Measurements from ENCODE around the gene ATP6AP1.
"Not testable (repeated sequence)": the region's sequence is repeated elsewhere in the genome, so short reads cannot be mapped to it uniquely, and the experiment has no call there.

The ATP6AP1 gene

GRCh38 chrX:154396973-154397887 is 31.2 kb upstream of the ATP6AP1 start:
- Histone ChIP-seq H3K27me3 (ENCODE audit: insufficient read depth, low read depth, severe bottlenecking) (no peaks in the 10 kb centered on the region), H3K9me3 (ENCODE audit: severe bottlenecking) (no peaks in the 10 kb centered on the region), H3K27ac (peak overlapping the region; percentile 99), H3K36me3 (peaks cover 40% of the 10 kb centered on the region), H3K4me3 (ENCODE audit: low read depth, low read length) (peak overlapping the region; percentile 66)
- no peak for TF ChIP-seq CTCF (IDR thresholded peaks at IDR 0.05; ENCODE audit: low read depth, low read length)
- peak; percentile 91 for DNase-seq

DNA sequence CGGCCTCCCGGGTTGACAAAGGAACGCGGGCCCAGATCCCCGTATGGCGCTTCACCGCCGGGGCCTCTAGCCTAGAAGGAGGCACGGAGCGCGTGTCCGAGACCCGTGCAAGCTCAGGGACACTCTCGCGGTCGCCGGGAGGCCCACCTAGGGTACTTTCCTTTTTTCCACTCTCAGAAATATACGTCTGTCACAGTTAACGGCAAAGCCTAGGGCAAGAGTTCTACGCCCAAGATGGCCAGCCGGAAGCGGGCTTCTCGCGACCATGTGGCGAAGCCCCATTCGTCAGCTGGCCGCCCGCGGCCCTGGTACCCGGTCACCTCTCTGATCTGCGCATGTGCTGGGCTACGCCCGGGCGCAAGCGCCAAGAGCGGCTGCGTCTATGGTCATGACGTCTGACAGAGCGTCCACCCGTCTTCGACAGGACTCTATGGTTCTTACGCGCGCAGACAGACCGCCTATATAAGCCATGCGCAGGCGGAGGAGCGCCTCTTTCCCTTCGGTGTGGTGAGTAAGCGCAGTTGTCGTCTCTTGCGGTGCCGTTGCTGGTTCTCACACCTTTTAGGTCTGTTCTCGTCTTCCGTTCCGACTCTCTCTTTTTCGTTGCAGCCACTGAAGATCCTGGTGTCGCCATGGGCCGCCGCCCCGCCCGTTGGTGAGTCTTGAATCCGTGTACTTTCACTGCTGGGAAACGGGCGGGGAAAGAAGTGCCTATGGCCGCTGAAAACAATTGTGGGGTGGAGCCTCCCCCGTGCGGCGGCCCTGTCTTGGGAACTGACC is 30.4 kb upstream of the ATP6AP1 start, which contains the start of gene RPL10:
TSS of gene RPL10 (plus strand) at position 490 of the 780 bp plus-strand sequence. CDS start at position 633, 143 bp downstream.
- peaks cover 49% of the 10 kb centered on the region for H3K36me3 ChIP-seq
- peaks cover 3% of the 10 kb centered on the region for H3K27me3 ChIP-seq (ENCODE audit: insufficient read depth, low read depth, severe bottlenecking)
- no peak for TF ChIP-seq CTCF (IDR thresholded peaks at IDR 0.05; ENCODE audit: low read depth, low read length)
- no peaks in the 10 kb centered on the region for H3K9me3 ChIP-seq (ENCODE audit: severe bottlenecking)
- DNase-seq, result peak; percentile 99
- peak within 1 kb of the TSS; percentile 66 for H3K4me3 ChIP-seq (ENCODE audit: low read depth, low read length)
- H3K27ac ChIP-seq, result peak within 1 kb of the TSS; percentile 99

DNA sequence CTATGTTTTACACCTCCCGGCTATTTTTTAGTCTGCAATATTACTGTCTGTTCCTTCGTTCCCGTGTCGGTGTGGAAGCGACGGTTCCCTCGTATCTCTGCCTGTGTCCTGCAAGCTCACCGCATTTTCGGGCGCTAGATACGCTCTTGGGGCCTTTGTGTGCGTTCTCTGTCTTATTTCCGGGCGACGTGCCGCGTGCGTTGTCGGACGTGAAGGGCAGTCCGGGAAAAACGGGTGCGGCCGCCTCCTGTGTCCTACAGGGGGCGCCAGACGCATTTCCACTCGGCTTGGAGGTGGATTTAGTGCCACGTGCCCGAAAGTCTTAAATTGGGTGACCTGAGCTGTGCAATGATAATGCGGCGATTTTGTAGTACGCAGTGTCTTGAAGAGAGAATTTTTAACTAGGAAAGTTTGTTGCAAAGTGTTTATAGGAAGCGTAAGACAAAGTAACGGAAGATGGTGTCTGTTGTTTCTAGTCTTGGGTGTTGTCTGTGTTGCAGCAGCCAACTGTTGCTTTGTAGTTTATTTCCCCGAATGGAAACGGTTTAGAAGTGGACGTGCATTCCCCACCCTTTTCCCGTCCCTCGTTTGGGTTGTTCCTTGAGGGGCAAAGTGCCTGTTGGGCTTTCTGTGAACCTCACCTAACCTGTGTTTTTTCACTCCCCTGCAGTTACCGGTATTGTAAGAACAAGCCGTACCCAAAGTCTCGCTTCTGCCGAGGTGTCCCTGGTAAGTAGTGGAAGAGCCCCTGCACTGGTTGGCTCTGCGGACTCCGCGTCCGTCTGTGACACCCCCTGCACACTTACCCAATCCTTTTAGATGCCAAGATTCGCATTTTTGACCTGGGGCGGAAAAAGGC is 29.6 kb upstream of the ATP6AP1 start:
- peaks cover 54% of the 10 kb centered on the region for H3K36me3 ChIP-seq
- H3K27ac ChIP-seq, result peak overlapping the region; percentile 99
- DNase-seq, result peak; percentile 93
- TF ChIP-seq CTCF (IDR thresholded peaks at IDR 0.05; ENCODE audit: low read depth, low read length), result peak; percentile 89
- H3K4me3 ChIP-seq (ENCODE audit: low read depth, low read length), result peak overlapping the region; percentile 66
- peaks cover 3% of the 10 kb centered on the region for H3K27me3 ChIP-seq (ENCODE audit: insufficient read depth, low read depth, severe bottlenecking)
- H3K9me3 ChIP-seq (ENCODE audit: severe bottlenecking), result no peaks in the 10 kb centered on the region

DNA sequence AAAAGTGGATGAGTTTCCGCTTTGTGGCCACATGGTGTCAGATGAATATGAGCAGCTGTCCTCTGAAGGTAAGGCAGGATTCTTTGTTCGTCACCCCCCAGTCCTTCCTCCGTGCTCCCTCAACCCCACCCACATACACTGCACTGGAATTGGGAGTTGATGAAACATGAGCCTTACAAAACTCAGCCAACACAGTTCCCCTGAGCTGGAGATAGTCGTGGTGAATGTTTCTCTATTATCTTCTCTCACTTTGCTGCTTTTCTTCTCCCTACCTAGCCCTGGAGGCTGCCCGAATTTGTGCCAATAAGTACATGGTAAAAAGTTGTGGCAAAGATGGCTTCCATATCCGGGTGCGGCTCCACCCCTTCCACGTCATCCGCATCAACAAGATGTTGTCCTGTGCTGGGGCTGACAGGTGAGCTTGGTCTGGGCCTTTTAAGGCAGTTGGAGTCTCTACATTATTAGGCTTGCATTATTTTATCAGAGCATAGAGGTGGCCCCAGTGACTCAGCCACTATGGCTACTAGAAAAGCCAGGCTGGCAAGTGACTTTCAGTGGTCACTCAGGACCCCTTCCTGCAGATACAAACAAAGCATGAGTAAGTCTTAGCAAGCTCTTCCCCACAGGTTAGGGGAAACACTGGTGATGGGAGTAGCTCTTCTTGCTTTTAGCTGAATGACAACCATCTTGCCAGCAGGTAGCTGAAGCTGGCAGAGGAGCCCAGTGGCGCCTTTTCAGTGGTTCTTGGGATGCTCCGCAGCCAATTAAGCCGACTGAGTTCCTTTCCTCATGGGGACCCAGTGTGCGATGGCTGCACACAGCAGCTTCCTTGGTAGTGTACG is 28.7 kb upstream of the ATP6AP1 start:
- Histone ChIP-seq H3K9me3 (ENCODE audit: severe bottlenecking) (no peaks in the 10 kb centered on the region), H3K27me3 (ENCODE audit: insufficient read depth, low read depth, severe bottlenecking) (peaks cover 3% of the 10 kb centered on the region), H3K36me3 (peaks cover 54% of the 10 kb centered on the region), H3K4me3 (ENCODE audit: low read depth, low read length) (peak overlapping the region; percentile 66), H3K27ac (peak overlapping the region; percentile 99)
- TF ChIP-seq CTCF (IDR thresholded peaks at IDR 0.05; ENCODE audit: low read depth, low read length), result no peak
- DNase-seq, result no peak

DNA sequence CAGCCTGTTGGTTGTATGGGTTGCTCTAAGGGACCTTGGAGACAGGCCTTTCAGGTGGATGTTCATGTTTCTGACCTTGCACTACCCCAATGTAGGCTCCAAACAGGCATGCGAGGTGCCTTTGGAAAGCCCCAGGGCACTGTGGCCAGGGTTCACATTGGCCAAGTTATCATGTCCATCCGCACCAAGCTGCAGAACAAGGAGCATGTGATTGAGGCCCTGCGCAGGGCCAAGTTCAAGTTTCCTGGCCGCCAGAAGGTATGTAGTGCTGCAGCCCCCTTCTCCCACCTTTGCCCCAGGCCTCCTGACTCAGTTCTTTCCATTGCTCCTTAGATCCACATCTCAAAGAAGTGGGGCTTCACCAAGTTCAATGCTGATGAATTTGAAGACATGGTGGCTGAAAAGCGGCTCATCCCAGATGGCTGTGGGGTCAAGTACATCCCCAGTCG is 28.1 kb upstream of the ATP6AP1 start:
- H3K9me3 ChIP-seq (ENCODE audit: severe bottlenecking); H3K27ac ChIP-seq; H3K27me3 ChIP-seq (ENCODE audit: insufficient read depth, low read depth, severe bottlenecking); DNase-seq; H3K4me3 ChIP-seq (ENCODE audit: low read depth, low read length): not testable (repeated sequence)
- peaks cover 59% of the 10 kb centered on the region for H3K36me3 ChIP-seq

Measured in WERI-Rb-1 (cell line).